Measurements from ENCODE around the gene NUDT17. TPM values are rescaled to one million over a fixed set of nuclear protein-coding genes. Genes with fewer than 3 reads are reported as not detected.
"Not testable (repeated sequence)": the region's sequence is repeated elsewhere in the genome, so short reads cannot be mapped to it uniquely, and the experiment has no call there.

Gene NUDT17
- total and polyA plus RNA-seq, 2 of the 8 experiments (the other 6 are each of a cell fraction or from before 2014, with no cell fraction given), result 2.7 to 4.1 TPM

DNA sequence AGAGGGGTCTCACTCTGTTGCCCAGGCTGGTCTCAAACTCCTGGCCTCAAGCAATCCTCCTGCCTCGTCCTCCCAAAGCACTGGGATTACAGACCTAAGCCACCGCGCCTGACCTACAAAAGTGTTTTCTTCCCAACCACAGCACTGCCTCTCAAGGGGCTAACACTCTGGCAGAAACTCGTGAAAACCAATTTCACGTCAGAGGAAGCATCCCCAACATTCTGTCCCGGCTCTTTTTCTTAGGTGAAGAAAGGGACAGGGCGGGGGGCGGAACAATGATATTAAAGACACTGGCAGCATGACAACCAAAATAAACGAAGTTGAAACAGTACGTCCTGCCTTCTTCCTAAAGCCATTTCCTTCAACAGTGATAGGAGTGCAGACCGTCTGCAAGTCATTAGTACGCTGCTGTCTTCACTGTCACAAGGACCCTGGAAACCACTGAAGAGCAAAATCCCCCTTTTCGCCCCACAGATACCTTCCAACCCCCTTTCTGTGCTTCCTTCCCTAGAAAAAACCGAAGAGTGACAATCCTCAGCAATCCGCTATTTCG is 22.6 kb upstream of the NUDT17 start:
- CTCF ChIA-PET (ENCODE audit: partially characterized antibody), result interaction anchor here (14.5 kb wide), 1 partner anchor 24 kb away, joined by 109 read pairs; the partner anchor contains the start of gene NUDT17
- not testable (repeated sequence) for FAIRE-seq; H4K20me1 ChIP-seq (replicated peaks in 1 of 2; ENCODE audit: control insufficient read depth in 1 of 2, insufficient read depth in 2 of 2, low read length in 2 of 2)

More for the DNA sequence above, 22.6 kb upstream of the NUDT17 start:
- H3K27me3 ChIP-seq (replicated peaks in 1 of 4; ENCODE audit: control insufficient read depth in 3 of 4, extremely low read depth in 1 of 4, insufficient read depth in 3 of 4, low read length in 3 of 4); H3K18ac ChIP-seq (ENCODE audit: extremely low read depth, low read length); H3K79me1 ChIP-seq (ENCODE audit: low read depth, low read length); H3K23me2 ChIP-seq (ENCODE audit: low read depth, low read length); H3K9ac ChIP-seq (replicated peaks in 1 of 4; ENCODE audit: extremely low read depth in 1 of 4, low read depth in 3 of 4, low read length in 3 of 4); DNase-seq (ENCODE audit: low read depth in 1 of 2, low spot score in 2 of 2); H3K23ac ChIP-seq (ENCODE audit: insufficient read length); H2BK15ac ChIP-seq (ENCODE audit: low read length); H3K4me2 ChIP-seq (ENCODE audit: insufficient read depth in 1 of 2, low read depth in 2 of 2, low read length in 2 of 2); H3K9me3 ChIP-seq (ENCODE audit: insufficient read depth in 2 of 2, low read depth in 1 of 2, low read length in 1 of 2); H2BK120ac ChIP-seq (replicated peaks; ENCODE audit: low read depth, low read length); H3K56ac ChIP-seq (replicated peaks; ENCODE audit: insufficient read length, low read depth, low read length); H3K27ac ChIP-seq (ENCODE audit: low read depth, low read length); H4K91ac ChIP-seq (replicated peaks; ENCODE audit: insufficient read length, low read length); H3K4me3 ChIP-seq (ENCODE audit: extremely low read depth in 1 of 4, insufficient read depth in 2 of 4, low read depth in 3 of 4, low read length in 4 of 4); H2AK5ac ChIP-seq (ENCODE audit: low read depth, low read length); H2AFZ ChIP-seq (ENCODE audit: low read length); H3K4me1 ChIP-seq (replicated peaks in 1 of 4; ENCODE audit: control insufficient read depth in 3 of 4, insufficient read depth in 4 of 4, low read length in 3 of 4); H2BK12ac ChIP-seq (ENCODE audit: low read depth, low read length); H2BK5ac ChIP-seq (ENCODE audit: low read depth, low read length); H2BK20ac ChIP-seq (ENCODE audit: low read length); H4K8ac ChIP-seq (ENCODE audit: extremely low read depth, insufficient read depth, low read length); H3K4ac ChIP-seq (replicated peaks; ENCODE audit: insufficient read length, low read depth, low read length); H4K5ac ChIP-seq (ENCODE audit: insufficient read length, low read depth, low read length); H3K14ac ChIP-seq (ENCODE audit: insufficient read length): not testable (repeated sequence)
- POLR2A ChIA-PET (ENCODE audit: partially characterized antibody), result interaction anchor here (1.7 to 3.9 kb wide), 2 partner anchors 34 to 36 kb away, joined by 5 to 25 read pairs; partner anchors contain the start of gene PIAS3
- H3K79me2 ChIP-seq (ENCODE audit: control insufficient read depth in 1 of 2, insufficient read depth in 2 of 2, low read length in 2 of 2), result peaks cover 0 to 16% of the 10 kb centered on the region in 2 experiments; a peak in 3 of 4 replicates
- H3K36me3 ChIP-seq (ENCODE audit: control insufficient read depth in 2 of 4, insufficient read depth in 4 of 4, low read length in 3 of 4), result peaks cover 2 to 20% (median 14%) of the 10 kb centered on the region in 4 experiments; a peak in 7 of 8 replicates
- no CpG with 5 or more reads among the region's 16 CpGs for WGBS, 2 experiments (ENCODE audit: extremely low coverage in 1 of 2, insufficient coverage in 1 of 2, insufficient read length in 1 of 2, insufficient replicate concordance in 2 of 2, low coverage in 1 of 2, low lambda C conversion rate in 2 of 2, missing lambda C conversion rate in 1 of 2)
